GM18867 (cell line): ENCODE measurements around the gene PCDHGC3.

Source experiments
- ATAC-seq: cut with Tn5 transposase; IDR thresholded peaks from one replicate; pipeline ENCODE4 v1.9.1; 2021; ENCODE audit warnings: mild to moderate bottlenecking, moderate library complexity; ENCODE audit not compliant: unreplicated experiment

The PCDHGC3 gene

DNA sequence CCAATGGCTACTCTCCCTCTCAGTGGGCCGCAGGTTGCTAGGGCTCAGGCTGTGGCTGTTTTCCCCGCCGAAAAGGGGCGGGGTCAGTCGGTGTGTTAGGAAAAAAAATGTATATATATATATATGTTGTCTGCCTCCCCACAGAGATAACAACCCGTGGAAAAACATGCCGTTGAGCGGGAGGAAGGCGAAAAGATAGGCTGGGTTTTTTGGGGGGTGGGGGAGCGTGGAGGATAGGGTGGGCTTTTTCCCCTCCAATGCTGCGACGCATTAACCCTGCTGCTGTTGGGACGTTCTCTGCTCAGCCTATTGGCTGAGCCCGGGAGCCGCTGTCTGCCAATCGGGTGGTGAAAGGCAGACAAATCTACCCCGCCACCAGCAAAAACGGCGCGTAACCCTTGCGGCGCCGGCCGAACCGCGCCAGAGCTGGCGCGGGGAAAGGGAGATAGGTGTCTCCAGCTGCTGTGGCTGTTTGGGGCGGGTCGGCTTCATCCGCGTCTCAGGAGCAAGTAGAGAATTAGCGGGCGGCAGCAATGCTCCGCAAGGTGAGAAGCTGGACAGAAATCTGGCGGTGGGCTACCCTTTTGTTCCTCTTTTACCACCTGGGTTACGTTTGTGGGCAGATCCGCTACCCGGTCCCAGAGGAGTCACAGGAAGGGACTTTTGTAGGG is 9.0 kb downstream of the PCDHGC3 start, which contains the start of gene PCDHGC4:
Gene PCDHGC4 (plus strand): TSS at position 390 of the 671 bp plus-strand sequence. CDS start 144 bp downstream, at position 534.
- ATAC-seq: no peak

DNA sequence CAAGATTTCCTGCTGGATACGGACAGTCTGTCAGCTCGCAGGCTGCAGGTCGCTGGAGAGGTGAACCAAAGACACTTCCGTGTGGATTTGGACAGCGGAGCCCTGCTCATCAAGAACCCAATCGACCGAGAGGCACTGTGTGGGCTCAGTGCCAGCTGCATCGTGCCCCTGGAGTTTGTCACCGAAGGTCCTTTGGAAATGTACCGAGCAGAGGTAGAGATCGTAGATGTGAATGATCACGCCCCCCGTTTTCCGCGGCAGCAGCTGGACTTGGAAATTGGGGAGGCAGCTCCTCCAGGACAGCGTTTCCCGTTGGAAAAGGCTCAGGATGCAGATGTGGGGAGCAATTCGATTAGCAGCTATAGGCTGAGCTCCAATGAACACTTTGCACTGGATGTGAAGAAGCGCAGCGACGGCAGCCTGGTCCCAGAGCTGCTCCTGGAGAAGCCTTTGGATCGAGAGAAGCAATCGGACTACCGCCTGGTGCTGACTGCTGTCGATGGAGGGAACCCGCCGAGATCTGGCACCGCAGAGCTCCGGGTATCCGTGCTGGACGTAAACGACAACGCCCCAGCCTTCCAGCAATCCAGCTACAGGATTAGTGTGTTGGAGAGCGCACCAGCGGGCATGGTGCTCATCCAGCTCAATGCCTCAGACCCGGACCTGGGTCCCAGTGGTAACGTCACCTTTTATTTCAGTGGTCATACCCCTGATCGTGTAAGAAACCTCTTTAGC is 9.7 kb downstream of the PCDHGC3 start:
- no peak for ATAC-seq

DNA sequence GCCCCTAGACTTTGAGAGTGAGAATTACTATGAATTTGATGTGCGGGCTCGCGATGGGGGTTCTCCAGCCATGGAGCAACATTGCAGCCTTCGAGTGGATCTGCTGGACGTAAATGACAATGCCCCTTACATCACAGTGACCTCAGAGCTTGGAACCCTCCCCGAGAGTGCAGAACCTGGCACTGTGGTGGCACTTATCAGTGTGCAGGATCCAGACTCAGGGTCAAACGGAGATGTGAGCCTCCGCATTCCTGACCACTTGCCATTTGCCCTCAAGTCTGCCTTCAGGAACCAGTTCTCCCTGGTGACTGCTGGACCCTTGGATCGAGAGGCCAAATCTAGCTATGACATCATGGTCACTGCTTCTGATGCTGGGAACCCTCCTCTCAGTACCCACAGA is 10.3 kb downstream of the PCDHGC3 start:
- ATAC-seq: no peak

DNA sequence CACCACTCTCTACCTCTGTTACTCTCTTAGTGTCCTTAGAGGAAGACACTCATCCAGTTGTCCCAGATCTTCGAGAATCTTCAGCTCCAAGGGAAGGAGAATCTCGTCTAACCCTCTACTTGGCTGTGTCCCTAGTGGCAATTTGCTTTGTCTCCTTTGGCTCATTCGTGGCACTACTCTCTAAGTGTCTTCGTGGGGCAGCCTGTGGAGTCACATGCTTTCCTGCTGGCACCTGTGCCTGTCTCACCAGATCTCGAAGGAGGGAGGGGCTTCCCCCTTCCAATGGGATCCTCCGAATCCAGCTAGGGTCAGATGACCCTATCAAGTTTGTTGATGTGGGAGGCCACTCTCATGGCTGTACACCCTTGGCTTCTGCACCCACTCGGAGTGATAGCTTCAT is 11.4 kb downstream of the PCDHGC3 start:
- ATAC-seq: no peak

GRCh38 chr5:141488591-141489561 is 13.1 kb downstream of the PCDHGC3 start, which contains the start of gene PCDHGC5:
PCDHGC5 (plus strand) TSS chr5:141489081; CDS start chr5:141489241, 160 bp downstream.
- ATAC-seq: no peak

- ATAC-seq: no peak
Observed at GRCh38 chr5:141489841-141490240, 14.1 kb downstream of the PCDHGC3 start.

DNA sequence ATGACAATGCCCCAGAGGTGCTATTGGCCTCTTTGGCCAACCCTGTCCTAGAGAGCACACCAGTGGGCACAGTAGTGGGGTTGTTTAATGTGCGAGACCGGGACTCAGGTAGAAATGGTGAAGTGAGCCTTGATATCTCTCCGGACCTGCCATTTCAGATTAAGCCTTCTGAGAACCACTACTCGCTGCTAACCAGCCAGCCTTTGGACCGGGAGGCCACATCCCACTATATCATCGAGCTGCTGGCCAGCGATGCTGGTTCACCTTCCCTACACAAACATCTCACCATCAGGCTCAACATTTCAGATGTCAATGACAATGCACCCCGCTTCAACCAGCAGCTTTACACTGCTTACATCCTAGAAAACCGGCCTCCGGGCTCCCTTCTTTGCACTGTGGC is 14.5 kb downstream of the PCDHGC3 start:
- no peak for ATAC-seq

DNA sequence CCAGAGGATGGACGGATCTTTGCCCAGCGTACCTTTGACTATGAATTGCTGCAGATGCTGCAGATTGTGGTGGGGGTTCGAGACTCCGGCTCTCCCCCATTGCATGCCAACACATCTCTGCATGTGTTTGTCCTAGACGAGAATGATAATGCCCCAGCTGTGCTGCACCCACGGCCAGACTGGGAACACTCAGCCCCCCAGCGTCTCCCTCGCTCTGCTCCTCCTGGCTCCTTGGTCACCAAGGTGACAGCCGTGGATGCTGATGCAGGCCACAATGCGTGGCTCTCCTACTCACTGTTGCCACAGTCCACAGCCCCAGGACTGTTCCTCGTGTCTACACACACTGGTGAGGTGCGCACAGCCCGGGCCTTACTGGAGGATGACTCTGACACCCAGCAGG is 15.0 kb downstream of the PCDHGC3 start:
- no peak for ATAC-seq

- no peak for ATAC-seq
Observed at GRCh38 chr5:141491323-141492167, 15.8 kb downstream of the PCDHGC3 start.

DNA sequence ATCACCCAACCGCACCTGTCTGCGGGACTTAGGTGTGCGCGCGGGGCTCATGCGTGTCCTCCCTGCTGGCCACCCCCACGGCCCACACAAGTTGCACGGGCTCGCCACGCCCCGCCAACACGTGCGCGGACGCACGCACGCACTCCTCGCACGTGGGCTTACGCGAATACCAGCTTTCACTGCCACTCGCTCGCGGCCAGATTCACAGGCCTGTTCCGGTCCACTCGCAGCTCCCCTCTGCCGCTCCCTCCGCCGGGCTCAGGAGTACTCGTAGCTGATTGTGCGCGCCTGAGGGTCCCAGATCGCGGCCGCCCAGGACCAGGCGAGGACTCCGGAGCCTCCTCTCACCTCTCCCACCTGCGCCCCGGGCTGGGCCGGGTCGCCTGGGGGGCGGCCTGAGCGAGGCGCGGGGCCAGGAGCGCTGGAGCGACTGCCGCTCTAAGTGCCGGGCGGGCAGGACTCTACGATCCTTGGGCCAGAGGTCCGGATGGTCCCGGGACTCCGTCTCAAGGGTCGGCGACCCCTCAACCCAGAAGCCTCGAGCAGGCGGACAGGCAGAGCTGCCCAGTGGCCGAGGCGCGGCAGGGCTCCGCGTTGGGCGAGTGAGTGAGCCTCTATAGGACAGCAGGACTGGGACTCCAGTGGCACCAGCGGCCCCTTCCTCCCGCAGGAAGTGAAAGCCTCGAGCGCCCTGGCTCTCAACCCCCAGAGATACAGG is 16.6 kb downstream of the PCDHGC3 start:
- ATAC-seq: no peak

DNA sequence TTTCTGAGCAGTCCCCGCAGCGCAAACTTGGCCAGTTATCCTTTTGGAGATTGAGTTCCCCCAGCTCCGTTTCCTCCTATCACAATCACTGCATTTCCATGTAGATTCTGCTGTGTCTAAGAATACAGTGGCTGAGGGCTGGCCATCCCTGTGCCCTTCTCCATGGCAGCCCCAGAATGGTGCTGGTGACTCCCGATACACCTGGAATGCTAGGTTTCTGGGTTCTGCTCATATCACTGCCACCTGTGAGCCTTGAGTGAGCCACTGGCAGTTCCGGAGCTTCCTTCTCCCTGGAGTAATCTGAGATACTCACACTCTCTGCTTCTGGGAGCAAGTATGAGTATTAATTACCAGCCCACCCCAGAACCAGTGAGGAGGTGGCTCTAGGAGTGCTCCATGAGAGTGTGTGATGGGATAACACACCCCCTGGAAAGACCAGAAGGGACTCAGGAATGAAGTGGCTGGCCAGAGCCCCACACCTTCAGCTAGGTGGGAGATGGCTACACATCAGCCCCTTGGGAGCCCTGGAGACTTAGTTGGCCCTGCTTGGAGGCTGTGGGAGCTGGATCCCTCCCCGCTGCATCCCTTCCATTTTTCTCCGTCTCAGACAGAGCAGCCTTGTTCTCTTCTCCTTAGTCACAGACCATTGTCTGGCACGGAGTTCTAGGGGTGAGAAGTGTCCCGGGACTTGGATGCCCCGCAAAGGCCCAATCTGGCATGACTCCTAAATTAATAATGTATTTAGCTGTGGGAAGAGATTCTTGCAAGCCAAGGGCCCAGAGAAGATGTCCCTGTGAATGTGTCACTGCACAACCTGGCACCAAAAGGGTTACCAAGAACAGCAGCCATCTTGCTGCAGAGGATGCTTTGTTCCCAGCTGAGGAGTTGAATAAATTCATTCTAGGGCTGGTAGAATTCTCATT is 18.0 kb downstream of the PCDHGC3 start:
- no peak for ATAC-seq

DNA sequence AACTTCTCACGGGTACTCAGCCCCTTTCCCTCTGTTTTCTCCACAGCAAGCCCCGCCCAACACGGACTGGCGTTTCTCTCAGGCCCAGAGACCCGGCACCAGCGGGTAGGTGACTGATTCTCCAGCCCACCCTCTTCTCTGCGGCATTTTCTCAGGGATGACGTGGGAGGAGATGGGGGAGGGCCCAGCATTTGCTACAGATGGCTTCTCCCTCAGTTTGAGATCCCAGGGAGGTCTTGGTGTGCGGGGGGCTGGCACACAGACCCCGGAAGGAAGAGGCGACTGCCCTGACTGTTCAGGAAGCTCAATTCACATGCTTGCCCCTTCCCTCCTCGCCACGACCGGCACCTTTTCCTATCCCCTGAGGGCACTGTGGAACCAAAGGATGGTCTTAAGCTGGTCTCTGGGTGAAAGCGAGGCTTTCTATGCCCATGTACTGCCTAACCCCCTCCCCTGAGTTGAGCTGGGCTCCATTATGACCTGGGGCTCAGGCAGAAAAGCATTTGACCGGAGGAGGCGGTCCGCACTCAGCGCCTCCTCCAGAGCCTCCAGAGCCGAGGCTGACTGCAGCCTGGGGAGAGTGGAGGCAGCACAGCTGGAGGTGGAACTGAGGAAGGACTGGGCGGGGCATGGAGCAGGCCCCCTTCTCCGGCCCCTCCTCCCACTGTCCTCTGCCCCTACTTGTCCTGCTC is 19.1 kb downstream of the PCDHGC3 start:
- ATAC-seq: no peak

DNA sequence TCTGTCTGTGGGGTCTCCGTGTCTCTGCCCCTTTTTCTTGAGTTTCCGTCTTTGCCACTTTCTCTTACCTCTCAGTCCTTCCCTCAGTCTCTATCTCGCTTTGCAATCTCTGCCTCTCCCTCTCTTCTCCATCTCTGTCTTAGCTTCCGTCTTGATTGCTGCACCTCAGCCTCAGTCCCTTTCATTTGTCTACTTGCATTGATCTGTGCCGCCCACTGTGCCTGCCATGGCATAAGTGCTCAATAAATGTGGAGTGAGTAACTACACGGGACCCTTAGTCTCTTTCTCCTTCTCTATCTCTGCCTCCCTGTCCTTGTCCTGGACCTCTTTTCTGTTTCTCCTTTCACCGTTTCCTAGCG is 19.7 kb downstream of the PCDHGC3 start:
- no peak for ATAC-seq

DNA sequence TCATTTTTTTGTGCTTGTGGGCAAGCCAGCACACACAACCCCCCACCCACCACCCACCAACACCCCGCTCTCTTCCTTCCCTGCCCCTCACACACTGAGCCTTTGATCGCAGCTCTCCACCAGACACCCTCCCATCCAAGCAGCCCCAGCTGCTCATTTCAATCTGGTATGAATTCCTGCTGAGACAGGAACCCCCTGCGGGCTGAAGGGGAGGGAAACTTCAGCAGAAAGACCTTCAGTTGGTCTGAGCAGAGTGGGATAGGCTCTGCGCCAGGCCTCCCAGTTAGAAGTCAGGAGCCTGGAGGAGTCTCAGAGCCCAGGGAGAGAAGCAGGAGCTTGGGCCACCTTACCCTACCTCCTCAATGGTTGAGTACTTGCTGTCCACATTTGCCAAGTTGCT is 20.3 kb downstream of the PCDHGC3 start:
- ATAC-seq: no peak

DNA sequence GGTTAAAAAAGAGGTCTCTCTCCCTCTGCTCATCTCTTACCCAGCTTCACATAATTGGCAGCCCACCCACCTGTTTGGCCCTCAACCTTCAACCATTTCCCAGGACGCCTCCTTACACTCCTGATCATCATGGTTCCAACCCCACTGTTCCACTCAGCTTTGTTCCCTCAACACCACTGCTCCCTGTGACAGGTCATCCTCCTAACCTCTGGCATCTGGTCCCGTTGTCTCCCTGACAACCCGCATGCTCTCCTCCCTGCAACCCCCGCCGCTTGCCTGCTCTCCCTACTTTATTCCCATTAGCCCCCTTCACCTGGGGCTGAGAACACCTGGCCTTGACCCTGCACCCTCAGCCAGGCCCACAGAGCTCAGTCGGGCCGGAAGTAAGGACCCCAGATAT is 26.0 kb downstream of the PCDHGC3 start:
- ATAC-seq: no peak

GRCh38 chr5:141503681-141504080 is 27.9 kb downstream of the PCDHGC3 start:
- ATAC-seq: no peak

GRCh38 chr5:141504216-141504615 is 28.4 kb downstream of the PCDHGC3 start:
- no peak for ATAC-seq
